GM18867 (cell line): Measurements from ENCODE around the gene SOWAHC.
"Not testable (repeated sequence)": the region's sequence is repeated elsewhere in the genome, so short reads cannot be mapped to it uniquely, and the experiment has no call there.

Experiments used
- ATAC-seq: cut with Tn5 transposase; IDR thresholded peaks from one replicate; pipeline ENCODE4 v1.9.1; 2021; ENCODE audit warnings: mild to moderate bottlenecking, moderate library complexity; ENCODE audit not compliant: unreplicated experiment

SOWAHC gene, protein sequence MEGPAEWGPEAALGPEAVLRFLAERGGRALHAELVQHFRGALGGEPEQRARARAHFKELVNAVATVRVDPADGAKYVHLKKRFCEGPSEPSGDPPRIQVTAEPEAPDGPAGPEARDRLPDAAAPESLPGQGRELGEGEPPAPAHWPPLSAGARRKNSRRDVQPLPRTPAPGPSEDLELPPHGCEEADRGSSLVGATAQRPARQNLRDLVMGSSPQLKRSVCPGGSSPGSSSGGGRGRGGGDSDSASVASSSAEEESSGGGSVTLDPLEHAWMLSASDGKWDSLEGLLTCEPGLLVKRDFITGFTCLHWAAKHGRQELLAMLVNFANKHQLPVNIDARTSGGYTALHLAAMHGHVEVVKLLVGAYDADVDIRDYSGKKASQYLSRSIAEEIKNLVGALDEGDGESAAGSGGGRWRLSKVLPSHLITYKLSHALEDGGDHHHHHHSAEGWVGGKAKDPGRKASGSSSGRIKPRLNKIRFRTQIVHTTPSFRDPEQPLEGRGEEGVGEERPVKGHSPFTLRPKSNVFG

DNA sequence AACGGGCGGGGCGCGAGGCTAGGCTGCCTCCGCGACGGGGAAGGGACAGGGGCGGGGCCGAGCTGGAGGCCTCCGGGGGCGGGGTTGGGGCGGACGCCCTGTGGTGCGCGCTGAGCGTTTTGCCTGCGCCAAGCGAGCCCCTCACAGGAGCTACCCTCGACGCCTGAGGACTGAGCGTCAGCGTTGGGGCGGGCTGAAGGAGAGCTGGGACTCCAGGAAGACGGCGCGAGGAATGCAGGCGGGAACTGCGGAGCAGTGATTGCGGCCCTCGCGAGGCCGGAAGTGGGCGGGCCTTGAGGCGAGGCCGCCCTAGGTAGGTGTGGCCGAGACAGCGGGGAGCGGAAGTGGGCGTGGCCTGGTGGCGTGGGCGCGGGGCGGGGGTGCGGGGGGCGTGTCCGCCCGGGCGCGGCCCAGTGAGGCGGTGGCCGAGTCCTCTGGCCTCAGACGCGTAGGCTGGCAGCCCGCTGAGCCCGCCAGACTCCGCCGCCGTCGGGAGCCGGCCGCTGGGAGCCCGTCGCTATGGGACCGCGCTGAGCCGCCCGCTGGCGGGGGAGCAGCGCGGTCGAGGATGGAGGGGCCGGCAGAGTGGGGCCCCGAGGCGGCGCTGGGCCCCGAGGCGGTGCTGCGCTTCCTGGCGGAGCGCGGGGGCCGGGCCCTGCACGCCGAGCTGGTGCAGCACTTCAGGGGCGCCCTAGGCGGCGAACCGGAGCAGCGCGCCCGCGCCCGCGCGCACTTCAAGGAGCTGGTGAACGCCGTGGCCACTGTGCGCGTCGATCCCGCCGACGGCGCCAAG, at the start of gene SOWAHC, which contains the start of gene SEPTIN10:
TSS of gene SOWAHC (plus strand) at position 443 of the 793 bp plus-strand sequence. CDS start at position 569, 126 bp downstream.
TSS of gene SEPTIN10 (minus strand) at position 45 of the 793 bp plus-strand sequence. CDS start 139 bp downstream, outside the sequence.
- ATAC-seq, result no peak

DNA sequence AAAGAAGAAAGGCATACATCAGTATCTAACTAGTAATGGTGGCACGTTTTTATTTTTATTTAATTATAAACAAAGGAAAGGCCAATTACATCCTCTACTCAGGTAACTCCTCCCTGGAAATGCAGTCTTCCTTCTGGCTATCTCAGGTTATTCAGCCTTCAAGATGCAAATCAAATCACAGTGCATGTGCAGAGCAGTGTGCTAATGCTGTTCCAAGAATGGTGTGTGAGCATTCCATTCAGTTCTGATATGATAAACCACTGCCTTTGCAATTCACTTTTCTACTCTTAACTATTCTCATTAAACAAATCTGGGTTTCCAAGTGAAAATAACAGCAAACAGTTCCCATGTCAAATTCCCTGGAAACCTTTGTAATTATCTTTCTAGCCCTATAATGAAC, 38.8 kb upstream of the SOWAHC start:
- ATAC-seq, result no peak

DNA sequence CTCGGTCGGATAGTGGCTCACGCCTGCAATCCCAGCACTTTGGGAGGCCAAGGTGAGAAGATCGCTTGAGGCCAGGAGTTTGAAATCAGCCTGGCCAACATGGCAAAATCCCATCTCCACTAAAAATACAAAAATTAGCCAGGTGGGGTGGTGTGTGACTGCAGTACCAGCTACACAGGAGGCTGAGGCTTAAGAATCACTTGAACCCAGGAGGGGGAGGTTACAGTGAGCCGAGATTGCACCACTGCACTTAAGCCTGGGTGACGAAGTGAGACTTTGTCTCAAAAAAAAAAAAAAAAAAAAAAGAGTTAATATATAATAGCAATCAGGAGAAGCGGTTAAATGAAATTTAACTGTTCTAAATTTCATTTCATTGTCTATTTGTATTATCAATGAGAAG, 36.5 kb upstream of the SOWAHC start:
- not testable (repeated sequence) for ATAC-seq

DNA sequence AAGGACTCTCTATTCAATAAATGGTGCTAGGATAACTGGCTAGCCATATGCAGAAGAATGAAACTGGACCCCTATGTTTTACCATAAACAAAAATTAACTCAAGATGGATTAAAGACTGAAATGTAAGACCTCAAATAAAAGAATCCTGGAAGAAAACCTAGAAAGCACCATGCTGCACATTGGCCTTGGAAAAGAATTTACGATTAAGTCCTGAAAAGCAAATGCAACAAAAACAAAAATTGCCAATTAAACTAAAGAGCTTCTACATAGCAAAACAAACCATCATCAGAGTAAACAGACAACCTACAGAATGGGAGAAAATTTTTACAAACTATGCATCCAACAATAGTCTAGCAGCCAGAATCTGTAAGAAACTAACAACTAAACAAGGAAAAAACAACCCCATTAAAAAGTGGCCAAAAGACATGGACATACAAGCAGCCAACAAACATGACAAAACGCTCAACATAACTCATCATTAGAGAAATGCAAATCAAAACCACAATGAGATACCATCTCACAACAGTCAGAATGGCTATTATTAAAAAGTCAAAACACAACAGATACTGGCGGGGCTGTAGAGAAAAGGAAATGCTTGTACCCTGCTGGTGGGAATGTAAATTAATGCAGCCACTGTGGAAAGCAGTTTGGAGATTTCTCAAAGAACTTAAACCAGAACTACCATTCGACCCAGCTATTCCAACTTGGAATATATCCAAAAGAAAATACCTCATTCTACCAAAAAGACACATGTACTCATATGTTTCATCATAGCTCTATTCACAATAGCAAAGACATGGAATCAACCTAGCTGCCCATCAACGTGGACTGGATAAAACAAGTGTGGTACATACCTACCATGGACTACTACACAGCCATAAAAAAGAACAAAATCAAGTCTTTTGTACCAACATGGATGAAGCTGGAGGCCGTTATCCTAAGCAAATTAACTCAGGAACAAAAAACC, 31.0 kb upstream of the SOWAHC start:
- peak; percentile 87 for ATAC-seq

DNA sequence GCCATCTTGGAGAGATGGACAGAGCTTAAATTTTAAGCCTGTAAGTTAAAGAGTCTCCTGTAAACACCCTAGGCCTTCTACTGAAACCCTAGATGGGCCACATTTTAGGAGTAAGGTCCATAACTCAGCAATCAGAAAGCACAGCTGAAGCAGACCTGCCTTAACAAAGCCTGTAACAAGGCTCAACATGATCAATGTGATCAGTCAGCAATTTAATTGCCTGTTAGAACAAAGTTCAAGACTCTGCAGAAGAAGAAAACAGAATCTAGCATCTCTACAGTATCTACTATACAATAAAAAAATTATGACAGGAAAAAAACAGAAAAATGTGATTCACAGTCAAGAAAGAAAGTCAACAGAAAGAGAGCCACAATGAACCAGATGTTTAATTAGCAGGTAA, 27.5 kb upstream of the SOWAHC start:
- no peak for ATAC-seq

DNA sequence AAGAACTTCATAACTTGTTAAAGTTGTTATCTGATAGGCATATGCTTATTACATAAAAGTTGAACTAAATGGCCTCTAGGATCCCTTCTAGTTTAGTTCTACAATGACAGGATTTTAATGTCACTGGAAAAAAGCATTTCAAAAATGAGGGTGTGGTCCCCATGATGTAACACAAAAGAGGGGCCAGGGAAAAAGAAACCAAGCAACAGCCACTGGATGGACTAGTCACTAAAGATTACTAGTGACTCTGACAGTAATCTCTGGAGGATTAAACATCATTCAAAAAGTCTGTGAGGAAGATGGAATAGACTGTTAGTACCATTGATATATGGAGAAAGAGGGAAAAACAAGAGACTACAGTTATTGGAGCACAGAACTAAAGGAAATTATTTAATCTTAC, 23.0 kb upstream of the SOWAHC start:
- no peak for ATAC-seq

DNA sequence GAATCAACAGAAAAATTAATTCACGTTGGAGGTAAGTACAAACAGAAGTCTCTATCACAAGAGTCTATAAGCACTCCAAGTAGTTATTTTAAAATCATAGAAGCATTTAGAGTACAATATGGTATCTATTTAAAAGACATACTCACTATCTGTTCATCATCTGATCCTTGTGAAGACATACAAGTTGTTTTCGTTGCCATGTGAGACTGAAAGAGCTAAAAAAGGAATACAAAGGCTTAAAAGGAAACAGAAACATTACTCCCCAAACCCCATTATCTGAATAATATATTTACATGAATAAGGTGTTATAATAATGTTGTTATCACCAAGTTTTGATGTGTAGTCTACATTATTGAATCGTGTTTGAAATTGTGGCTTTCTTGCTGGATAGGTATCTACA, 21.3 kb upstream of the SOWAHC start:
- ATAC-seq, result no peak

DNA sequence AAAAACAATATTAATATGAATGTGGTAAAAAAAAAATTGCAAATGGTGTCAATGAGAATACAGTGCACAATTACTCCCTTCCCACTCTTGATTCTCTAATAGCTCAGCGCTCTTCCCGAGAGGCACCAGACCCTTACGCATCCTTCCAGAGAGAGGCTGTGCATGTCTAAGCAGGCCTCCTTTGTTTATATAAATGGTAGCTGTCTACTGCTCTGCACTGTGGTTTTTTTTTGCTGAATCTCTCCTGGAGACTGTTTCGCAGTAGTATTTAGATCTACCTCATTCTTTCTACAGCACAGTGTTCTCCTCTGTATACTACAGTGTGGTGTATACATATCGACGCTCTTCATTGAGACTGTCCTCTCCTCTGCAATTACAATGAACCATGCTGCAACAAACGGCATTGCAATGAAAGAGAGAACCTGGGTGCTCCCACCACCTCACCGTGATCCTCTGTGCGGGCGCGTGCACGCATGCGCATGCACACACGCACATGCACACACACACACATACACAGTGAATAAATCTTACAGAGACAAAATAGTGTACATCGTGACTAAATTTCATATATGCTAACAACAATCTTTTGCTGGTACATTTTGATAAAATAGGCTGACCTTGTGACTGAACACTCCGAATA, 19.8 kb upstream of the SOWAHC start:
- no peak for ATAC-seq

DNA sequence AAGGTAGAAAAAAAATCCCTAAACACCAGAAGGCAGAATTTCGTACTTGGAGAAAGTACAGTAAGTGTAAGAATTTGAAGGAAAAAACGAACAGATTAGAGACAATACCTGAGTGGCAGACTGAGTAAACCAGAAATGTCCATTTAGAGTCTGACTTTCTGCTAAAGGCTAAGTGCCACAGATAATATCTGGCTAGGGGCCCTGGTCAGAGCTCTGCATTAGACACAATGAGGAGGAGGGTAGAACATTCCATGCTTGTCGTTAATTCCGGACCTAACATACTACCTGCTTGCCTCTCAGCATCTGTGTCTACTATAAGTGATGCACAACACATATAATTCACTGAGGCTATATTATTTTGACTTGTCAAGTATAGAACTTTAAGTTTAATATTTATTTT, 18.5 kb upstream of the SOWAHC start:
- no peak for ATAC-seq

DNA sequence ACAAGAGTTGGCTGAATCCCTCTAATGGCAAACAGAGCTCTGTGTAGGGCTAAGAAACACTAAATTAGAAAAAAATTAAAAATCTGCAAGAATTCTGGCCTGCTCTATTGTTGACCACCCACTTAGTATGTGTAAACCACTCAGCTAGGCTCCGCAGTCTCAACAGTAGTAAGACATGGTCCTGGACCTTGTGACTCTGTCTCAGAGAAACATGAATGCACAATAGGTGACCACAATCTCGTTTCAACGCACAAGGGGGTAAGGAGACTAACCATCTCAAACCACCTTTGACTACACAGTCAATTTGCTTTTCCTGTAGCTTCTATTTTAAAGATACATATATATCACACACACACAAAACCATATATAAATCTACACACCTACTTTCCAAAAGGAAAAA, 16.9 kb upstream of the SOWAHC start:
- ATAC-seq, result no peak

DNA sequence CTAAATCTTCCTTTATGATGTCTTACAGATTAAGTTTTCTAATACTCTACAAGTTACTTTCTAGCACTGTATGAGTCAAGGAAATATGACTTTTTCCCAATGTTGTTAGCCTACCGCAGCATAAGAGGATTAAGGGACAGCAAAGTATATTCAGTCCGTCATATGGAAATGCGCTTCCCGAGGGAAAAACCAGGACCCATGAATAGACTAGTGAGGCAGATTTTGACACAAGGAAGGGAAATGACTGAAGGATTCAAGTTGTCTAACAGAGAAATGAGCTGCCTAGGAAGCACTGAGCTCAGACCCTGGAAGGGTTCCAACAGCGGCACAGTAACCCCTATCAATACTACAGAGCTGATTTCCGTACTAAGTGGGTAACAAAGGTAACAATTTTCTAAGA, 12.4 kb upstream of the SOWAHC start:
- no peak for ATAC-seq

DNA sequence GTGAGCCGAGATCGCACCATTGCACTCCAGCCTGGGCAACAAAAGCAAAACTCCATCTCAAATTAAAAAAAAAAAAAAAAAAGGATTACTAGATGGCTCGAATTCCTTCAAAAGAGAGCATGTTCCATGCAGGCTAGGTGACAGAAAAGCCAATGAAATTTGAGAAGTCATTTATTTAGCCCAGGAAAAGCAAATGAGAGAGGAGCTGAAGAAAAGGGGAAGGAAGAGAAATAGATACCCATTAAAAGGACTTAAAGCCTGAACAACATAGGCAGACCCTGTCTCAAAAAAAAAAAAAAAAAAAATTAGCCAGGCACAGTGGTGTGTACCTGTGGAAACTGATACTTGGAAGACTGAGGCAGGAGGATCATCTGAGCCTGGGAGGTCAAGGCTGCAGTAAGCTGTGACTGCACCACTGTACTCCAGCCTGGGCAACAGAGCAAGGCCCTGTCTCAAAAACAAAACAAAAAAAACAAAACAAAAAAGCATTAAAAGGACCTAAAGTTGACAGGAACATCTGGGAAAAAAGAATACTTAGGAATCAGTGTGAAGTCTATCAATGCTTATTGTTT, 11.5 kb upstream of the SOWAHC start:
- ATAC-seq, result no peak

DNA sequence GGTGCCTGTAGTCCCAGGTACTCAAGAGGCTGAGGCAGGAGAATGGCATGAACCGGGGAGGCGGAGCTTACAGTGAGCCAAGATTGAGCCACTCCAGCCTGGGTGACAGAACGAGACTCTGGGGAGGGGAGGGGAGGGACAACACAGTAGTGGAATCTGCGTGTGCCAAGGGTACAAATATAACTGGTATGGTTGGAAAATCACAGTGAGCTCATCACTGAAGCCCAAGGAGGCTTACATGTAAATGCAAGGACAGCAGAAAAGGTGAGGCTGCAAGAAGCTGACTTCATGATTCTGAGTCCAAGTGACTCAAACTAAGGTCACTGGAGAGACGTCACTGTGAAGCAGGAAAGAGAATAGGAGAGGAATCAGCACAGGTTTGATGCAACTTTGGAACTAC, 9.6 kb upstream of the SOWAHC start:
- no peak for ATAC-seq

DNA sequence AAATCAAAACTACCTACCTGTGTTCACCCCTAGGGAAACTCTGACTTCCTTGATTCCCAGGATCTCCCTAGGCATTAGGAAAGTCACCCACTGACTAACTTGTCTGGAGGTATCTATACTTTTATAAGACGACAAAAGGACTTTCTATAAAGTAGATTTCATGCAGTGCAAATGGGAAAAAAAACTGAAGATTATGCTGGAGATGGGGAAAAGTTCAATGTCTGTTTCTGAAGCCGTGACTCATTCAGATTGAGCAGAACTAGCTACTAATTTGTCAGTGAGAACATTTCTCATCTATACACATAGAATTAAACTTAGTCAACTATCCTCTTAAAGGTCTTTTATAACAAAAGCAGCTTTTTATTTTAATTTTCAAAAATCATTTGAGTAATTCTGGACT, 6.4 kb upstream of the SOWAHC start:
- ATAC-seq, result no peak

DNA sequence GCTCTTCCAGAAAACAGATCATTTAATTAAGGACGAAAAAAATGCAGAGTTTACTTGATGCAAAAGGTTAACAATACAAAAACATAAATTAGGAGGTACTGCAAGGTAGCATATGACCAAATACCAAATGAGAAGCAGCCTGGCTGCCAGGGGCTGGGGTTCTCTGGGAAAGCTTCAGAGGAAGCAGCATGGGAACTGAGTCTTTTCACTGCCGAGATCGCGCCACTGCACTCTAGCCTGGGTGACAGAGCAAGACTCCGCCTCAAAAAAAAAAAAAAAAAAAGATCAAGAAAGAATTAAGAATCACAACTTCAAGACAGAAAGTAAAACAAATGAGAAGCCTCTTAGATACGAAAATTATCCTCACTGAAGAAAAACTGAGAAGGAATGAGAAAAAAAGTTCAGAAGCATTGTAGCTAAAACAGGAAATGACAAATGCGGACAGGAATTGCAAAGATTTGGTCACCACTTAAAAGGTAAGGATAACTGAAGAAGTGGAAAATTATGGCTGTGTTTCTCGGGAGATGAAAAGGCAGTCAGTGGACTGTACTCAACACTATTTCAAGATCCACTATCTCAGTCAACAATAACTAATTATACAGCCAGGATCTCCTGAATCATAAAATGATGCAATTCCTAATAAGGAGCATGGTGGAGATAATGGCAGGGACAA, 4.7 kb upstream of the SOWAHC start:
- ATAC-seq, result no peak

DNA sequence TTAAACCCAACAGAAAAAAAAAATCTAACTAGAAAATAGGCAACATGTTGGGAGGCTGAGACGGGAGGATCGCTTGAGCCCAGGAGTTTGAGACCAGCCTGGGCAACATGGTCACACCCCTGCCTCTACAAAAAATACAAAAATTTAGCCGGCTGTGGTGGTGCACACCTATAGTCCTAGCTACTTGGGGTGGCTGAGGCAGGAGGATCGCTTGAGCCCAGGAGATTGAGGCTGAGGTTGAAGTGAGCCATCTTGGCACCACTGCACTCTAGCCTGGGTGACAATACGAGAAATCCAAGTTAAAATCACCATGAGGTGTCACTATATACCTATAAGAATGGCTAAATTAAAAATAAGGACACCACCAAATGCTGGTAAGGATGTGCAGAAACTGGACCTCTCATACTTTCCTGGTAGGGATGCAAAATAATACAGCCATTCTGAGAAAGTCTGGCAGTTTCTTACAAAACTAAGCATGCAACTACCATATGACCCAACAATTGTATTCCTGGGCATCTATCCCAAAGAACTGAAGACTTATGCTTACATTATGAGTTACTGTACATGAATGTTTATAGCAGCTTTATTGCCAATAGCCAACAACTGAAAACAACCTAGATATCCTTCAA, 2.6 kb upstream of the SOWAHC start:
- no peak for ATAC-seq

DNA sequence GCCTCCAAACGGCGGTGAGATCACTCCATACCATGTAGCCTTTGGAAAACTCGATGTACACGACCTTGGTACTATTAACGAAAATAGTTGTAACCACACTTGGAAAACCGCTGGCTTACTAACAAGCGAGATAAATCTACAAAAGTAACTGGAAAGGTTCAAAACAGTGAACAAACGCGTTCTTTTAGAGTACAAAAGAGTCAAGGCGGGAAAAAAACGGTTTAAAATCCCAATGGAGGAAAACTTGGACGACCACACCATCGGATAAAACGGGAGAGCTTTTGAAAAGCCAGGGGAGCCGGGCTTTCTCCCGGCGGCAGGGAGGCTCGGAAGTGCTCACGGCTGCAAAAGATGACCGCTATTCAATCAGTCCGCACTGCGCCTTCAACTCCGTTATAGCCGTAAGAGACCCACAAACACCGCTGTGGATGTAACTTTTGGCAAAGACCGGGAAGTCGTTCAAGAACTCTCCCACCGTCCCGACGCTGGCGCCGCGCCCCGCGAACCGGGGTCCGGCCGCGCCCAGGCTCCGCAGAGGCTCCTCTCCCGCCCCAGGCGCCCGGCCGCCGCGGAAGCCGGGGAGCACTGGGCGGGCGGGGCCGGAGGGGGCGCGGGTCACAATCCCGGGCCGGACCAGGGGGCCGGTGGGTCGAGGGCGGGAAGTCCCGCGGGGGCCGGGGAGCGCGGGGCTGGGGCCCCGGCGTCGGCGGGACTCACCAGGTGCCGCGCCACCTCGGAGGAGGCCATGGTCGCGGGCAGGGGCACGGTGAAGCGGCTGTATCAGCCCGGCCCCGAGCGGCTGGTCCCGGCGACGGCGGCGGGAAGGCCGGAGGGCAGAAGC, 863 bp upstream of the SOWAHC start:
- ATAC-seq, result no peak
